GM13976 (cell line): ENCODE results near the gene CDADC1.

ENCODE experiments used
- DNase-seq: peaks from one replicate; pipeline ENCODE4 v3.0.0; 2012; ENCODE audit warnings: low spot score
- CTCF ChIP-seq: IDR thresholded peaks from 2 replicates; pipeline ENCODE4 v1.5.1; 2012; ENCODE audit warnings: borderline replicate concordance, mild to moderate bottlenecking; ENCODE audit not compliant: insufficient read depth; ENCODE audit errors: extremely low read depth, missing control alignments, control extremely low read depth
- in situ Hi-C: fragments of 300-500 bp; cut with MboI; formaldehyde crosslinking; loops from one replicate; pipeline ENCODE4 v1.12.0; 2022; ENCODE audit warnings: low sequenced_read_pairs, mixed read lengths, inconsistent platforms; ENCODE audit not compliant: unreplicated experiment

Gene CDADC1

GRCh38 chr13:49262634-49263033, 14.9 kb downstream of the CDADC1 start:
- in situ Hi-C loops, result no loop called here
- no peak for TF ChIP-seq CTCF
- no peak for DNase-seq

GRCh38 chr13:49265822-49266221, 18.1 kb downstream of the CDADC1 start:
- in situ Hi-C loops, result no loop called here
- DNase-seq, result no peak
- no peak for TF ChIP-seq CTCF

- no peak for TF ChIP-seq CTCF
- in situ Hi-C loops, result no loop called here
- DNase-seq, result no peak
Observed at GRCh38 chr13:49271264-49271663, 23.5 kb downstream of the CDADC1 start.

GRCh38 chr13:49272296-49272695, 24.6 kb downstream of the CDADC1 start:
- no peak for TF ChIP-seq CTCF
- in situ Hi-C loops, result no loop called here
- DNase-seq, result no peak

- no peak for TF ChIP-seq CTCF
- in situ Hi-C loops, result no loop called here
- DNase-seq, result no peak
Observed at GRCh38 chr13:49278211-49278610, 30.5 kb downstream of the CDADC1 start.

- TF ChIP-seq CTCF, result no peak
- no peak for DNase-seq
- in situ Hi-C loops, result no loop called here
Observed at GRCh38 chr13:49279112-49279511, 31.4 kb downstream of the CDADC1 start.

- no peak for TF ChIP-seq CTCF
- DNase-seq, result no peak
- in situ Hi-C loops, result no loop called here
Observed at GRCh38 chr13:49279885-49280284, 32.2 kb downstream of the CDADC1 start.
